HEK293 (cell line): ENCODE results near the gene COL4A3.

Experiments
- CTCF ChIA-PET: fragments of 350-600 bp; formaldehyde crosslinking; extraction: SDS; loops from one replicate; lab custom pipeline; 2021; ENCODE audit warnings: antibody characterized with exemption; lab: Yijun Ruan, JAX
- POLR2A ChIA-PET: fragments of 300-600 bp; formaldehyde crosslinking; extraction: SDS; loops from one replicate; lab custom pipeline; 2020; ENCODE audit warnings: antibody characterized with exemption, inconsistent platforms; lab: Yijun Ruan, JAX
- H3K27ac ChIP-seq: fragments of 200-500 bp; sonication (Bioruptor generic); 2 replicates; pipeline ENCODE4 v1.5.1; 2014; ENCODE audit warnings: low read depth, low read length, control low read depth, inconsistent platforms; ENCODE audit errors: extremely low read depth
- H3K36me3 ChIP-seq, 2 experiments: fragments of 200-500 bp in 1 of 2; sonication (Bioruptor generic) in 1 of 2; 1 replicate in 1 of 2; 2 replicates in 1 of 2; pipeline ENCODE4 v1.5.1; 2014 to 2017; ENCODE audit warnings: inconsistent platforms in 2 of 2, low read length in 2 of 2; ENCODE audit not compliant: control insufficient read depth in 2 of 2, insufficient read depth in 1 of 2
- H3K4me1 ChIP-seq: fragments of 200-500 bp; sonication (Bioruptor generic); 2 replicates; pipeline ENCODE4 v1.5.1; 2014; ENCODE audit warnings: mild to moderate bottlenecking, low read length, inconsistent platforms; ENCODE audit not compliant: control insufficient read depth, insufficient read depth
- H3K4me3 ChIP-seq: 2 replicates; pipeline ENCODE4 v1.5.1; 2011; ENCODE audit warnings: low read depth, mild to moderate bottlenecking, control low read depth, low read length, moderate library complexity
- H3K9me3 ChIP-seq: fragments of 200-500 bp; sonication (Bioruptor generic); 2 replicates; pipeline ENCODE4 v1.5.1; 2014; ENCODE audit warnings: low read depth, low read length, inconsistent platforms; ENCODE audit not compliant: control insufficient read depth, insufficient read depth
- IKZF3 ChIP-seq: fragments of 450-650 bp; IDR thresholded peaks from 2 replicates; pipeline ENCODE4 v1.5.0; 2018; ENCODE audit warnings: missing biosample characterization, mild to moderate bottlenecking, missing genetic modification characterization, moderate library complexity
- YY2 ChIP-seq: fragments of 450-650 bp; formaldehyde crosslinking; IDR thresholded peaks from 2 replicates; pipeline ENCODE4 v1.5.1; 2016; ENCODE audit warnings: missing biosample characterization, missing genetic modification characterization
- ZFP69B ChIP-seq: fragments of 450-650 bp; formaldehyde crosslinking; IDR thresholded peaks from 2 replicates; pipeline ENCODE4 v1.5.1; 2016; ENCODE audit warnings: missing biosample characterization, missing genetic modification characterization
- ZNF155 ChIP-seq: fragments of 450-650 bp; formaldehyde crosslinking; IDR thresholded peaks from 2 replicates; pipeline ENCODE4 v1.5.1; 2016; ENCODE audit warnings: missing biosample characterization, missing genetic modification characterization
- ZNF18 ChIP-seq: fragments of 450-650 bp; formaldehyde crosslinking; IDR thresholded peaks from 2 replicates; pipeline ENCODE4 v1.5.1; 2016; ENCODE audit warnings: missing biosample characterization, missing genetic modification characterization
- ZNF19 ChIP-seq: fragments of 450-650 bp; formaldehyde crosslinking; IDR thresholded peaks from 2 replicates; pipeline ENCODE4; 2016; ENCODE audit warnings: missing biosample characterization, missing genetic modification characterization, low read depth
- ZNF214 ChIP-seq: fragments of 450-650 bp; formaldehyde crosslinking; IDR thresholded peaks from 2 replicates; pipeline ENCODE4 v1.5.1; 2017; ENCODE audit warnings: missing biosample characterization, mild to moderate bottlenecking, missing genetic modification characterization, borderline replicate concordance
- ZNF266 ChIP-seq: fragments of 450-650 bp; formaldehyde crosslinking; IDR thresholded peaks from 2 replicates; pipeline ENCODE4 v1.5.1; 2016; ENCODE audit warnings: missing biosample characterization, missing genetic modification characterization, low read depth
- ZNF280C ChIP-seq: fragments of 450-650 bp; formaldehyde crosslinking; IDR thresholded peaks from 2 replicates; pipeline ENCODE4 v1.5.1; 2016; ENCODE audit warnings: missing biosample characterization, missing genetic modification characterization
- ZNF362 ChIP-seq: fragments of 450-650 bp; formaldehyde crosslinking; IDR thresholded peaks from 2 replicates; pipeline ENCODE4 v1.5.1; 2016; ENCODE audit warnings: missing biosample characterization, missing genetic modification characterization
- ZNF366 ChIP-seq: fragments of 450-650 bp; formaldehyde crosslinking; conservative IDR thresholded peaks from 2 replicates; pipeline ENCODE4 v1.5.1; 2016; ENCODE audit warnings: missing biosample characterization, missing genetic modification characterization
- ZNF404 ChIP-seq: fragments of 450-650 bp; formaldehyde crosslinking; IDR thresholded peaks from 2 replicates; pipeline ENCODE4 v1.5.1; 2017; ENCODE audit warnings: missing biosample characterization, missing genetic modification characterization
- ZNF449 ChIP-seq: fragments of 450-650 bp; formaldehyde crosslinking; IDR thresholded peaks from 2 replicates; pipeline ENCODE4 v1.5.1; 2017; ENCODE audit warnings: missing biosample characterization, mild to moderate bottlenecking, missing genetic modification characterization, moderate library complexity
- ZNF501 ChIP-seq: fragments of 450-650 bp; formaldehyde crosslinking; IDR thresholded peaks from 2 replicates; pipeline ENCODE4 v1.5.1; 2016; ENCODE audit warnings: missing biosample characterization, missing genetic modification characterization
- ZNF555 ChIP-seq: fragments of 450-650 bp; formaldehyde crosslinking; conservative IDR thresholded peaks from 2 replicates; pipeline ENCODE4 v1.5.1; 2017; ENCODE audit warnings: missing biosample characterization, mild to moderate bottlenecking, missing genetic modification characterization, inconsistent platforms
- ZNF610 ChIP-seq: fragments of 450-650 bp; formaldehyde crosslinking; IDR thresholded peaks from 2 replicates; pipeline ENCODE4 v1.5.1; 2016; ENCODE audit warnings: missing biosample characterization, missing genetic modification characterization, borderline replicate concordance
- ZNF785 ChIP-seq: fragments of 450-650 bp; formaldehyde crosslinking; IDR thresholded peaks from 2 replicates; pipeline ENCODE4 v1.5.1; 2016; ENCODE audit warnings: missing biosample characterization, missing genetic modification characterization
- ZNF830 ChIP-seq: fragments of 450-650 bp; IDR thresholded peaks from 2 replicates; pipeline ENCODE4 v1.5.0; 2018; ENCODE audit warnings: missing biosample characterization, missing genetic modification characterization, low read depth, mild to moderate bottlenecking, moderate library complexity
- TF ChIP-seq, protein P1 (sequence below): fragments of 450-650 bp; formaldehyde crosslinking; conservative IDR thresholded peaks from 2 replicates; pipeline ENCODE4 v1.5.1; 2016; ENCODE audit warnings: low read depth, missing biosample characterization, missing genetic modification characterization
- TF ChIP-seq, protein P2 (sequence below): fragments of 450-650 bp; formaldehyde crosslinking; IDR thresholded peaks from 2 replicates; pipeline ENCODE4 v1.5.1; 2016; ENCODE audit warnings: missing biosample characterization, missing genetic modification characterization

COL4A3 gene

GRCh38 chr2:227194219-227194618 is 29.8 kb downstream of the COL4A3 start (continued):
- no peak for TF ChIP-seq ZNF449 (tag by site-specific recombination)
- TF ChIP-seq ZNF610 (tag by site-specific recombination): no peak
- TF ChIP-seq, protein P1, sequence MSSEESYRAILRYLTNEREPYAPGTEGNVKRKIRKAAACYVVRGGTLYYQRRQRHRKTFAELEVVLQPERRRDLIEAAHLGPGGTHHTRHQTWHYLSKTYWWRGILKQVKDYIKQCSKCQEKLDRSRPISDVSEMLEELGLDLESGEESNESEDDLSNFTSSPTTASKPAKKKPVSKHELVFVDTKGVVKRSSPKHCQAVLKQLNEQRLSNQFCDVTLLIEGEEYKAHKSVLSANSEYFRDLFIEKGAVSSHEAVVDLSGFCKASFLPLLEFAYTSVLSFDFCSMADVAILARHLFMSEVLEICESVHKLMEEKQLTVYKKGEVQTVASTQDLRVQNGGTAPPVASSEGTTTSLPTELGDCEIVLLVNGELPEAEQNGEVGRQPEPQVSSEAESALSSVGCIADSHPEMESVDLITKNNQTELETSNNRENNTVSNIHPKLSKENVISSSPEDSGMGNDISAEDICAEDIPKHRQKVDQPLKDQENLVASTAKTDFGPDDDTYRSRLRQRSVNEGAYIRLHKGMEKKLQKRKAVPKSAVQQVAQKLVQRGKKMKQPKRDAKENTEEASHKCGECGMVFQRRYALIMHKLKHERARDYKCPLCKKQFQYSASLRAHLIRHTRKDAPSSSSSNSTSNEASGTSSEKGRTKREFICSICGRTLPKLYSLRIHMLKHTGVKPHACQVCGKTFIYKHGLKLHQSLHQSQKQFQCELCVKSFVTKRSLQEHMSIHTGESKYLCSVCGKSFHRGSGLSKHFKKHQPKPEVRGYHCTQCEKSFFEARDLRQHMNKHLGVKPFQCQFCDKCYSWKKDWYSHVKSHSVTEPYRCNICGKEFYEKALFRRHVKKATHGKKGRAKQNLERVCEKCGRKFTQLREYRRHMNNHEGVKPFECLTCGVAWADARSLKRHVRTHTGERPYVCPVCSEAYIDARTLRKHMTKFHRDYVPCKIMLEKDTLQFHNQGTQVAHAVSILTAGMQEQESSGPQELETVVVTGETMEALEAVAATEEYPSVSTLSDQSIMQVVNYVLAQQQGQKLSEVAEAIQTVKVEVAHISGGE: no peak
- no peak for TF ChIP-seq ZNF501
- TF ChIP-seq, protein P2, sequence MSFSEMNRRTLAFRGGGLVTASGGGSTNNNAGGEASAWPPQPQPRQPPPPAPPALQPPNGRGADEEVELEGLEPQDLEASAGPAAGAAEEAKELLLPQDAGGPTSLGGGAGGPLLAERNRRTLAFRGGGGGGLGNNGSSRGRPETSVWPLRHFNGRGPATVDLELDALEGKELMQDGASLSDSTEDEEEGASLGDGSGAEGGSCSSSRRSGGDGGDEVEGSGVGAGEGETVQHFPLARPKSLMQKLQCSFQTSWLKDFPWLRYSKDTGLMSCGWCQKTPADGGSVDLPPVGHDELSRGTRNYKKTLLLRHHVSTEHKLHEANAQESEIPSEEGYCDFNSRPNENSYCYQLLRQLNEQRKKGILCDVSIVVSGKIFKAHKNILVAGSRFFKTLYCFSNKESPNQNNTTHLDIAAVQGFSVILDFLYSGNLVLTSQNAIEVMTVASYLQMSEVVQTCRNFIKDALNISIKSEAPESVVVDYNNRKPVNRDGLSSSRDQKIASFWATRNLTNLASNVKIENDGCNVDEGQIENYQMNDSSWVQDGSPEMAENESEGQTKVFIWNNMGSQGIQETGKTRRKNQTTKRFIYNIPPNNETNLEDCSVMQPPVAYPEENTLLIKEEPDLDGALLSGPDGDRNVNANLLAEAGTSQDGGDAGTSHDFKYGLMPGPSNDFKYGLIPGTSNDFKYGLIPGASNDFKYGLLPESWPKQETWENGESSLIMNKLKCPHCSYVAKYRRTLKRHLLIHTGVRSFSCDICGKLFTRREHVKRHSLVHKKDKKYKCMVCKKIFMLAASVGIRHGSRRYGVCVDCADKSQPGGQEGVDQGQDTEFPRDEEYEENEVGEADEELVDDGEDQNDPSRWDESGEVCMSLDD (tag by site-specific recombination): no peak
- TF ChIP-seq ZNF266 (tag by site-specific recombination): no peak
- TF ChIP-seq ZNF366 (tag by site-specific recombination): no peak
- no peak for TF ChIP-seq ZNF280C (tag by site-specific recombination)
- no peak for TF ChIP-seq YY2 (tag by site-specific recombination)
- no peak for TF ChIP-seq ZNF155

- no peaks in the 10 kb centered on the region for H3K36me3 ChIP-seq
- POLR2A ChIA-PET: no interaction called here
- TF ChIP-seq ZNF785 (tag by site-specific recombination): no peak
- no peak for TF ChIP-seq ZNF830 (tag by site-specific recombination)
- no peak for TF ChIP-seq IKZF3
- no peaks in the 10 kb centered on the region for H3K9me3 ChIP-seq
- no peaks in the 10 kb centered on the region for H3K4me1 ChIP-seq
- H3K27ac ChIP-seq: no peak overlapping the region
- no peak overlapping the region for H3K4me3 ChIP-seq
- CTCF ChIA-PET: interaction anchor here (0.7 kb wide), 1 partner anchor 14 kb away, joined by 3 read pairs; no protein-coding TSS in a partner anchor
Observed at GRCh38 chr2:227198866-227199265, 34.4 kb downstream of the COL4A3 start.

DNA sequence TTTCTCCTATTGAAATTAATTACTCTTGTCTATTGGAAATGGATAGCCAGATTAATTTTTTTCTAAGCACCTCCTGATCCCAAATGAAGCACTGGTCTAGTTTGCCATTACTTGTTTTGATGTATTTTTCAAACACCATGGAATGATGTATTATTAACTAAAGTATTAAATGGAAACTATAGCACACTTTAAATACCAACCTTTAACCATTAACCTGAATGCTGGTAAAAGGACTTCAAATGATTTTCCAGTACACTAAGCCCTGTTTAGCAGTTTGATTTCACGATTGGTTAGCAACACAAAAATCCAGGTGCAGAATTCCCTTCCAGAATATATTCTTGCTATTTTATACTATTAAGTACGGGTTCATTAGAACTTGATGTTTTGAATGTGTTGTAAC is 37.3 kb downstream of the COL4A3 start:
- H3K9me3 ChIP-seq: no peaks in the 10 kb centered on the region
- ChIA-PET CTCF (no interaction called here), POLR2A (no interaction called here)
- H3K4me1 ChIP-seq: no peaks in the 10 kb centered on the region
- no peak overlapping the region for H3K4me3 ChIP-seq
- no peaks in the 10 kb centered on the region for H3K36me3 ChIP-seq
- no peak overlapping the region for H3K27ac ChIP-seq
- TF ChIP-seq ZNF555 (tag by site-specific recombination) (no peak), ZNF18 (tag by site-specific recombination) (no peak), ZFP69B (no peak), ZNF19 (tag by site-specific recombination) (no peak), ZNF362 (tag by site-specific recombination) (no peak), ZNF404 (tag by site-specific recombination) (no peak), ZNF214 (no peak)
